Kasumi-1 (cell line): ENCODE data around the gene IPP.
"Not testable (repeated sequence)": the region's sequence is repeated elsewhere in the genome, so short reads cannot be mapped to it uniquely, and the experiment has no call there.

Experiments
- DNase-seq, 2 experiments: peaks; one replicate each; lab custom pipeline; 2025; lab: John Stamatoyannopoulos, UW

IPP gene

DNA sequence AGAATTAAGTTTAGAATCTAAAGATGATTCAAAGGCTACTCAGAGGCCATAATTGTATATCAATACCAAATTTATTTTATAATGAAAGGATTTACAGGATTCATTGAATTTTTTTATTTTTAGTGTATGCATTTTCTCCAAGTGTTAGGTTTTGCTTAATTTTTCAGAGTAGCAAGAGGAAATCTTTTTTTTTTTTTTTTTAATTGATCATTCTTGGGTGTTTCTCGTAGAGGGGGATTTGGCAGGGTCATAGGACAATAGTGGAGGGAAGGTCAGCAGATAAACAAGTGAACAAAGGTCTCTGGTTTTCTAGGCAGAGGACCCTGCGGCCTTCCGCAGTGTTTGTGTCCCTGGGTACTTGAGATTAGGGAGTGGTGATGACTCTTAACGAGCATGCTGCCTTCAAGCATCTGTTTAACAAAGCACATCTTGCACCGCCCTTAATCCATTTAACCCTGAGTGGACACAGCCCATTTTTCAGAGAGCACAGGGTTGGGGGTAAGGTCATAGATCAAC lies 10.8 kb downstream of the IPP start:
- not testable (repeated sequence) for DNase-seq

DNA sequence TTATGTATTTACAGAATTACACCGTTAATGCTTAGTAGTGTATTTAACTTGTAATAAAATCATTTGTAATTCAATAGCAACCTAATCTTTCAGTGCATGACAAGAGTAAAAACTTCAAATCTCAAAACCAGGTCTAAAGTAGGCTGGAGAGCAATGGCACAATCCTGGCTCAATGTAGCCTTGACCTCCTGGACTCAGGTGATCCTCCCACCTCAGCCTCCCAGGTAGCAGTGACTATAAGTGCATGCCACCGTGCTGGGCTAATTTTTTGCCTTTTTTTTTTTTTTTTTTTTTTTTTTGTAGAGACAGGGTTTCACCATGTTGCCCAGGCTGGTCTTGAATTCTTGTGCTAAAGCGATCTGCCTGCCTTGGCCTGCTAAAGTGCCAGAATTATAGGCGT lies 11.3 kb downstream of the IPP start:
- DNase-seq: no peak

GRCh38 chr1:45730780-45731319 lies 19.6 kb downstream of the IPP start:
- DNase-seq: no peak

DNA sequence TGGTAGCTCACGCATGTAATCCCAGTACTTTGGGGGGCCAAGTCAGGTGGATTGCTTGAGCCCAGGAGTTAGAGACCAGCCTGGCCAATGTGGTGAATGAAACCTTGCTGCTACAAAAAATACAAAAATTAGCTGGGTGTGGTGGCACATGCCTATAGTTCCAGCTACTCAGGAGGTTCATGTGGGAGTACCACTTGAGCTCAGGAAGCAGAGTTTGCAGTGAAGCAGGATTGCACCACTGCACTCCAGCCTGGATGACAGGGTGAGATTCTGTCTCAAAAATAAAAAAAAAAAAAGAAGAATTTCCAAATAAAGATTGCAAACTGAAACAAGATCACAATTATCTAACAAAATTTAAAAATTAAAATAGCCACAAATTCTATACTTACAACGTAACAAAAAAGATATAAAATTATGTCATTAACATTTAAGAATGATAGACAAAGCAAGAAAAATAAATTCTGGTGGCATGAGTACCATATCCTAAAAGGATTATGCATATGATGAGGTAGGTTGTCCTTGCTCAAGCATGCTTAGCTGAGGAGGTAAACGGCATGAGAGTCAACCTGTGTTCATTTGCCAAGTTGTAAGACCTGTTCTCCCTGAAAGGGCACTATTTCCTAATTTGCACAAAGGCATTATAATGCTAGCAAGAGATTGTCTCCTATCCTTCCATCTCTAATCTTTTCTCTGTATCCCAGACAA lies 20.2 kb downstream of the IPP start:
- DNase-seq: peak; percentile 30 to 33

- DNase-seq: not testable (repeated sequence)
Measured at GRCh38 chr1:45726007-45726406, 24.4 kb downstream of the IPP start.

GRCh38 chr1:45723248-45723930 lies 27.1 kb downstream of the IPP start:
- no peak for DNase-seq

DNA sequence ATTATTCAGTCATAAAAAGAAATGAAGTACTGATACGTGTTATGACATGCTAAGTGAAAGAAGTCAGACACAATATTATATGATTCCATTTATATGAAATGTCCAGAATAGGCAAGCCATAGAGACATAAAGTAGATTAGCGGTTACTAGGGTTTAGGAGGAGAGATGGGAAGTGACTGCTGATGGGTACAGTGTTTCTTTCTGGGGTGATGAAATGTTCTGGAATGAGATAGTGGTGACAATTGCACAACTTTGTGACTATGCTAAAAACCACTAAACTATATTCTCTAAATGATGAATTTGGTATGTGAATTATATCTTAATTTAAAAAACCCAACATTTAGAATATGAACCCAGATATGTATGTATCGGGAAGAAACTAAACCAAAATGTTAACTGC lies 27.6 kb downstream of the IPP start:
- peak; percentile 20 to 21 for DNase-seq

- DNase-seq: no peak
Measured at GRCh38 chr1:45721207-45721606, 29.2 kb downstream of the IPP start.

DNA sequence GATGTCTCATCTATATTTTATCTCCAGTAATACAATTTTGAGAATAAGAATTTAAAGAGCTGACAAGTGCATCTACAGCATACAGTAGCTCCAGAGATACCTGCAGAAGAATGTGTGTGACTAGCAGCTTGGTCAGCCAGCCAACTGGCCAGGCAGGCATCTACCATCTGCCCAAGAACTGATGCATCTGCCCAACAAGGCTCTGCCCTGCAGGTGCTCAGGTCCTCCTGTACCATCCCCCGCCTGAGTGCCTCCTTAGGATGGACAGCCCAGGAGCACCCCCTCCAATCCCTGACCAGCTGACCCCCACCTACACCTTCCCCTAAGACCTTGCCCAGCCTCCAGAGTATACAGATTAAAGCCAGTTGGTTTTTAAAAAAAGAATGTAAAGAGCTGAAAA lies 32.2 kb downstream of the IPP start:
- DNase-seq: no peak

- DNase-seq: not testable (repeated sequence)
Measured at GRCh38 chr1:45717386-45717785, 33.1 kb downstream of the IPP start.

- DNase-seq: no peak
Measured at GRCh38 chr1:45716700-45717099, 33.8 kb downstream of the IPP start.

GRCh38 chr1:45713711-45714110 lies 36.7 kb downstream of the IPP start:
- no peak for DNase-seq

DNA sequence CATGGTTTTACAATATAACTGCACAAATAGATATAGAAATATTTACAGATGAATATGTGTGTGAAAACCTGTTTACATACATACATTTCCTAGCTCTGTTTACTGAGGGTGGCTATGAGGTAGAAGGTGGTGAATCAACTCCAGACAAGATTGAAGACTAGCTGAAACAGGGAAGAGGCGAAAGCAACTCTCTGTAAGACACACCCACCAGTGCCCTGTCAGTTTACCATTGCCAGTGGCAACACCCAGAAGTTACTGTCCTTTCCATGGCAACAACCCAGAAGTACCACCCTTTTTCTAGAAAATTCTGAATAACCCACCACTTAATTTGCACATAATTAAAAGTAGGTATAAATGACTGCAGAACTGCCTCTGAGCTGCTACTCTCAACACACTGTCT lies 45.8 kb downstream of the IPP start:
- DNase-seq: no peak

DNA sequence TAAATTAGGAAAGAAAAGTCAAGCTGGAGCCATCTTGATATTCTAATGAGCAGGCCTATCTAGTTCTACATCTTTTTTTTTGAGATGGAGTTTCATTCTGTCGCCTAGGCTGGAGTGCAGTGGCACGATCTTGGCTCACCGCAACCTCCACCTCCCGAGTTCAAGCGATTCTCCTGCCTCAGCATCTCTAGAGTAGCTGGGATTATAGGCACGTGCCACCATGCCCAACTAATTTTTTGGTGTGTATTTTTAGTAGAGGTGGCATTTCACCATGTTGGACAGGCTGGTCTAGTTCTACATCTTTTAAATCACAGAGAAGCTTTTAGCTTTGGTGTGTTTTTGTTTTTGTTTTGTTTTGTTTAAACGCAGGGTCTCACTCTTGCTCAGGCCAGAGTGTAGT lies 55.6 kb downstream of the IPP start:
- DNase-seq: no peak

DNA sequence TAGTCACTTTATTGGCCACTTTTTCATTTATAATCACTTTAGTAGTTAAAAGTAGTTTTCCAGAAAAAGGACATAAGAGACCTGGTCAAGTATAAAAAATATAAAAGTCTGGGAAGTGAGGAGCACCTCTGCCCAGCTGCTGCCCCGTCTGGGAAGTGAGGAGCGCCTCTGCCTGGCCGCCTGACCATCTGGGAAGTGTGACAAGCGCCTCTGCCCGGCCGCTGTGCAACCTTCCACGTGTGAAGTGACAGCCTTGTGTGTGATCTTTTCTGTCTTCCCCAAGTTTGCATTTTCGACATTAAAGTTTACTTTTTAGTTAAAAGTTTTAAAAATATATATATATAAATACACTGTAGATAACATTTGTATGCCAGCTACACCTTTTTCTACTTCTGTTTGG lies 56.6 kb downstream of the IPP start:
- not testable (repeated sequence) for DNase-seq

DNA sequence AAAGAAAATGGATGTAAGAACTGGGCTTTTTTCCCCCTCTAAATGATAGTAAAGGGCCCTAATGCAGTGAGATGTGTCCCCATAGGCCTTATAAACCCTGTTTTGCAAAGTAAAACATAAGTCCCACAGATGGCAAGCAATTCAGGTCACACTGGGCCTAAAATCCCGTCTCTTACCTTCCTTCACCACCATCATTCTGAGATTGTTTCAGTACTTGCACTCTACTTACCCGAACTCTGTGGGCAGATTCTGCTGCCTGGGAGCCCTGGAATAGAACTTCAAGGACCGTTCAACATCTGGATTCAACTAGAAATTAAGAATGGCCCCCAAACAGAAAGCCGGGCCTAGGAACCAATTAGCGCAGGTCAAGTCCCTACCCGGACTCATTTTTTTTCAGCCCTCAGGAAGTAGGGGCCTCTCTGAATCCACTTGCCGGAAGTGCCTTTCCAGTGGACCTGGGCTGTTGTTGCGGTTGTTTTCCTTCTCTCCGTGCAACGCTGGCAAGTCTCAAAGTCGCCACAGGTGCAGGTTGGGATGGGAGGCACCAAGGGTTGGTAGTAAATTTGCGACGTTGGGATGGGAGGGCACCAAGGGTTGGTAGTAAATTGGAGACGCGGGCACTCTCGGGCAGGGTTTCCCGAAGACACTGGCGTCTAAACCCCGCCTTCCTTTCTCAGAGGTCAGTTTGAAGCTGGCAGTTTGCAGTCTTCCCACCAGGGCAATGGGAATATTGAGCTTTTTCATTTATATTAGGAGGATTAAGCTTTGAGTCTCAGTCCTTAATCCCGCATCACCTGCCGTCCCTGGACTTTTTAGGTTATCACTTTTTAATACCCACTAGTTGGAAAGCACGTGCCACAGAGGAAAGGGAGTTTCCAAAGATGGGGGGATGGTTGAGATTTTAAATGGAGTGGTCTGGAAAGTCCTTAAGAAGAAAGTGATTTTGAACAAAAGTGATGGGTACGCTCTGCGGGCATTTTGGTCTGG lies 62.4 kb downstream of the IPP start, which contains the start of gene TMEM69:
Gene TMEM69 (plus strand): TSS at position 428 of the 987 bp plus-strand sequence. CDS start 2,888 bp downstream, outside the sequence.
- DNase-seq: peak; percentile 93 to 94

GRCh38 chr1:45687014-45687753 lies 63.3 kb downstream of the IPP start:
- DNase-seq: peak; percentile 99

- peak; percentile 96 for DNase-seq
Measured at GRCh38 chr1:45686288-45687013, 64.0 kb downstream of the IPP start, which contains the start of gene GPBP1L1. TSS of gene GPBP1L1 (minus strand) at chr1:45686533. CDS start at chr1:45659087, 27,446 bp downstream.

- DNase-seq: peak in 1 of 2 experiments; percentile 69
Measured at GRCh38 chr1:45686015-45686287, 64.5 kb downstream of the IPP start.

DNA sequence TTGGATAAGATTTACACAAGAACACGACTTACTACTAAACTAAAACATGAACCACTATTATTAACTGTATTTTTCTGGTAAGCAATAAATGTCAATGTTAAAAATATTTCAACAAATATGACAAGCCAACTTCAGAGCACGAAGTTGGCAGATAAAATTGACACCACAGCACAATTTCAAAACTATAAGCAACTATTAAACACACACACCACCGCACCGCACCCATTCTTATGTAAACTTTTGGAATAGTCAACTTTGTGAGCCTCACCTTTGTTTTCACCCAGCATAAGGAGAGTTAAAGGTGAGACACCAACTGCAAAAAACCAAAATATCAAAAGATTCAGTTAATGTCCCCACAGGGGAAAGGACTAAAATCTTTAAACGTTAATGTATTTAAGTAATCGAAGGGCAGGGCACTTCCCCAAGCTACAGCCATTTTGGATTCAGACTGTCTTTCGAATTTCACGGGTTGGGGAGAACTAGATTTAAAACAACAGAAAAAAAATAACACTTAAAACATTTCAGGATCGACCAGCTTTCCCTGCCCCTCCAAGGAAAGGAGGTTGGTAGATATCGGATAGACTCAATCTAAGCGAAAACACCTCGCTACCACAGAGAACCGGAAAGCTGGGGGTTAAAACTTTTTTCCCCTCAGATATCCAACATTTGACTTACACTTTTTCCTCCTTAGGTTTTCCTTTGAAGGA lies 65.0 kb downstream of the IPP start:
- DNase-seq: peak; percentile 28 to 69
